NB4 (cell line): Measurements from ENCODE around the gene RELB.

Source experiments
- CTCF ChIP-seq: IDR thresholded peaks from one replicate; pipeline ENCODE4 v1.5.1; 2012; ENCODE audit warnings: low read depth, low read length
- POLR2A ChIP-seq: IDR thresholded peaks from 2 replicates; pipeline ENCODE4 v1.6.1; 2011; ENCODE audit warnings: mild to moderate bottlenecking; ENCODE audit not compliant: insufficient read length; ENCODE audit errors: extremely low read depth

DNA sequence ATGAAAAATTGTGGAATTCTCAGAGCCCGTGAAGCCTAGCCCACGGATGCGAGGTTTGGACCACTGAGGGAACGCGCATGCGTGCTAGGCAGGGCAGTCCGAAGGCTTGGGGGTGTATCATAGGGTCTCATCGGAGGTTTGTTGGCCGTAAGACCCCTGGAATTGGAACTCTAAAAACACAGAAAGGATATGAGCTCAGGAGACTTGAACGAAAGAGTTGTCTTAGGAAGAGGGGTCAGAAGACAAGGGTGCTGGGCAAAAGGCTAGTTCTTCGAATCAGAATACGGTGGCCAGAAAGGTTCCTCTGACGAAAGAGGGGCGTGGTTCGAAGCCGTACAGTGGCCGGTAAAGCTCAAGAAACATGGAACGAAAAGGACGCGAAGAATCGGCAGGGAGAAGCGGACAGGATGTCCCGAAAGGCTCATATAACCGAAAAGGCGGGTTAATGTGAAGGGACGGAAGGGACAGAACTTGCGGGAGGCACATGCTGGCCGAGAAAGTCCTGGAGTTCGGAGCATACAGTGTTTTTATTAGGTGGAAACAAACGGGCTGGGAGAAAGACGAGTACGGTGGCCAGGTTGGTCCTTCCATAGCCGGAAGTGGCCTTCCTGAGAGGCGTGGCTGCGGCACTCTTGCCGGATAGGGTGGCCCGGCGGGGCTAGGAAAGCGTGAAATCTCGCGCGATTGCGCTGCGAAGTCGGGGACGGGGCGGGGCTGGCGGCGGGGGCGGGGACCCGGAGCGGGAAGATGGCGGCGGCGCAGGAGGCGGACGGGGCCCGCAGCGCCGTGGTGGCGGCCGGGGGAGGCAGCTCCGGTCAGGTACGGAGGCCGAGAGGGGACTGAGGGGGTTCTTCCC, 46.4 kb upstream of the RELB start, which contains the start of gene CLPTM1:
- TF ChIP-seq CTCF (no peak), POLR2A (peak; percentile 60)
